T-helper 1 cell treated with Interleukin-12 subunit alpha and Interleukin-12 subunit beta and Interleukin-4 antibody, amounts not matched to agents 30 ng/mL and 1 ng/mL, for 36 hours (primary cell): ENCODE data around the gene FEM1C. TPM values are rescaled to one million over a fixed set of nuclear protein-coding genes. Genes with fewer than 3 reads are reported as not detected.

Experiments used
- intact Hi-C: fragments of 100-400 bp; cut with micrococcal nuclease; formaldehyde crosslinking; loops from one replicate; pipeline ENCODE4 v1.15.1; 2024
- total RNA-seq: library from RNA; stranded (reverse); gene quantifications from 2 replicates; pipeline ENCODE4 v1.2.3, GENCODE V29; 2022

FEM1C gene
- total RNA-seq, 1 donor from 2014 or later = 14.7 TPM

DNA sequence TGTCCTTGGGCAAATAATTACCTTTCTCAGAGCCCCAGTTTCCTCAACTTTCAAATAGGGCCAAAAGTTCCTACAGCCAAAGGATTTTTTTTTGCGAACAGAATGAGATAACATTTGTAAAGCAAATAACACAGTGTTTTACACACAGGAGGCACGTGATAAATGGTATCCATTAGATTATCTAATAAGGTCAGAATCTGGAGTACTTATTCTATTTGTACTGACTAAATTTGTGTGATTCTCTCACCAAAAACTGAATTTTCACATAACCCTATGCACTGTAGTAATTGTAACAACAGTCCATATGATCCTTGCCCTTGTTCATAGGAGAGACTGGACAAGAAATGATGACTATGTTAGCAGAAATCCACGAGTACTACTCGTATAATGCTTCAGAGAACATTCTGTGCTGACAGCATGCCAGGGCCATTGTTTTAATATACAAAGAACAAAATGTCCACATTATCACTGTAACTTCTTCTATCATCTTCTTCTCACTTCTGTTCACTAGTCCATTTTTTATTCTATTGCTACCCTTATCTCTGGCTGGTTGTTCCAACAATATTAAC lies 13.9 kb upstream of the FEM1C start:
- intact Hi-C loops = no loop called here

DNA sequence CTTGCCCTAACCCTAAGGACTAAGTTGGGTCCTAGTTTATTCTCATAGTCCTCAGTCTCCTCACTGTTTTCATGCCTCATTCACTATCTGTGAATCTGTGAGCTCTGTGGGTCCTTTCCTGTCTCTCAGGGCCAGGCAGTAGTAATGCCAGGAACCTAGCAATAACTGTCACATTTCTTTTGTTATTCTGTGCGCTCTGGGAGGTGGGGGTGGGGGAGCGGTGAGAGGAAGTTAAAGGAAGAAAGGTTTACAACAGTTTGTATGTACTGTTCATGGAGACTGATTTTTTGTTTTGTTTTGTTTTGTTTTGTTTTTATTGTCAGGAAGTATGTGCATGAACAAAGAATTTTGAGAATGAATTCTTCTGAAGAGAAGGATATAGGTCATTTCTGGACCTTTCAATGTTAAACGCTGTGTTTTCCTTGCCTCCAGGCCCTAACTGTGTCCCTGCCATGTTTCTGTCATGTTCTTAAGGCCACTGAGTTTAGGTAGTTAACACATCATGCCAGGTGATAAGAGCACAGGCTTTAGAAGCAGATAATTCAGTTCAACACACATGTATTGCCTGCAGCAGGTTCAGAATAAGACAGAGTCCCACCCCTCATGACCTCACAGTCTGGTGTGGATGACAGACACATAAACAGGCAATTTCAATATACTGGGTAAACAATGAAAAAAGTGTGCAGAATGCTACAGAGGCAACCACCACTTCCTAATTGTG lies 13.3 kb upstream of the FEM1C start:
- intact Hi-C loops = no loop called here

DNA sequence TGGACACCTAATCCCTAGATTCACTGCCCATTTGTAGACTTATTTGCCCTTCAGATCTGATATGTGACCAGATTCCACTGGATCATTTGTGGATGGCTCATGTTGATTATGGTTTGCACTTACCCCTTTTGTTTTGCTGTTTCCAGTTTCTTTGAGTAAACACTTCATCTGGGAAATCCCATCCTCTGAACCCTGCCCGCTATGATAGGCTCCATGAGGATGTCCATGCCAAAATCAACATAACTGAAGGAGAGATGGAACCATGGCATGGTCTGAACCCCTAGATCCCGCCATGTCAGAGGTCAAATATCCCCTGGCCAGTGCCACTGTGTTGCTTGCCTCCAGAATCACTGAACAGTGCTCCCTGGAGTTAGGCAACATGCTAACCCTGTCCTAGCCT lies 11.7 kb upstream of the FEM1C start:
- intact Hi-C loops = no loop called here

DNA sequence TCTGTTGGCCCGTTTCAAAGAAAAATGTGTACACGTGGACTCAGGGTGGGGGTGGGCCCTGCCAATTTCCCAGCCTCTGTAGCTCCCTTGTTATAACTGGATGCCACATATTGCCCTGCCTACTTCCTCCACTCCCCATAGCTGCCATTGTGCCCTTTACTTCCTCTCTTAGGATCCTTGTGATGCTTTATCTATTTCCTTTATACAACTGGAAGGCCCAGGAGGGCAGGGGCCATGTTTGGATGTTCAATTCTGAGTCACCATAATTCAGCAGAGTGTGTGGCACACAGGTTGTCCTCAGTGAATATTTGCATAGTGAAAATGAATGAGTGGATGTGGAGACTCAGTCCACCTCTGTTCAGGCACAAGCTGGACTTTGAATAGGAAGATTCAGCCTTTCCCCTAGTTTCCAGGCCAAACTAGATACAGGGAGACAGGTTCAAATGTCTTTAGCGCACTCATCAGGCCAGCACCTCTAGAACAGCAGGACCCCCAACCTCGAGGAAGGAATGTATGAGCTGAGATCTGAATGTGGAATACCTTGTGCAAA lies 10.6 kb upstream of the FEM1C start:
- intact Hi-C loops = no loop called here

DNA sequence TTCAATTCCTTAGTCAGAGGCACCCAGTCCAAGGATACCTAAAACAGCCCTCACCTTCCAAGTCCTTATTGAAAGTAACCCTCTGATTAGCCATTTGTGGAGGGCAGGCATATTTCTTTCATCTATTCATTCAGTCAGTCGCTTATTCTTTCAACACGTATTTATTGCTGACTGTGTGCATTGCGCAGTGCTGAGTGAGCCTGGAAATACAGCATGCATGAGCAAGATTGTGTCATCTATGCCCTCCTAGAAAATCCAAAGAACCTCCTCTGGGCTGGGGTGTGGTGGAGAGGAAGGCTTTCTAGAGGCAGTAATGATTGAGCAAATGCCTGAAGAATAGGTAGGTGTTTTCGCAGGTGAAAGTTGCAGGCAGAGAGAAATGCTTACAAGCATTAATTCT lies 8.5 kb upstream of the FEM1C start:
- intact Hi-C loops = no loop called here

DNA sequence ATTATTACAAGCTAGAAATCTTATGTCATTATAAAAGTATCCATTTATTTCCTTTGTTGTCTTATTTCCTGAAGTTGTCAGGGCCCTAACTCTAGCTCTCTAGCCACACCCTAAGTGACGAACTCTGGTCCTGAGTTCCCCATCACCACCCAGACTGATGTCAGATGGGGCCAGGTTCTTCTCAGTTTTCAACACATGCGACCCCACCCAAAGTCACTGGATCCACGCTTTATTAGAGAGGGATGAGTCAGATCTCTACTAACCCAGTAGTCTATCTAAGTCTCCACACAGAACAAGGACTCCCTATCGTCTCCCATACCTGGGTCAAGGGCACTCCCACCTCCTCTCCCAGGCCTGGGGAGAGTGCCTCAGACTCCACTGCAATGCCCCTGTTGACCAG lies 6.8 kb upstream of the FEM1C start:
- intact Hi-C loops = no loop called here

DNA sequence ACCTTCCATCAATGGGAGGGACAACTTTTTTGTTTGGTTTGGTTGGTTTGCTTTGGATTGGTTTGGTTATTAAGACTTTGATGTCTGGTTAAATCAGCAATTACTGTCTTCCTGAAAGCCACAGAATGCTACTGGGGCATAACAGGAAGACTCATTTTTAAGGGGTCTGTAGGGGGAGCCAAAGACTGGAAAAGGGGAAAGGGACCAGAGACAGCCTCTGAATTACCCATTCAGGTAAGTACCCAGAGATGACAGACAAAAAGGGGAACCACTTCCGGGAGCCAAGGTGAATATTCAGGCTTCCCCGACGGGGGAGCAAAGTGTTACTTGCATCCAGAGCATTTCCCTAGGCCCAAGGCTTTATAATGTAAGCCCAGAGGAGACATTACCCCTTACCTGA lies 4.6 kb upstream of the FEM1C start:
- intact Hi-C loops = no loop called here

DNA sequence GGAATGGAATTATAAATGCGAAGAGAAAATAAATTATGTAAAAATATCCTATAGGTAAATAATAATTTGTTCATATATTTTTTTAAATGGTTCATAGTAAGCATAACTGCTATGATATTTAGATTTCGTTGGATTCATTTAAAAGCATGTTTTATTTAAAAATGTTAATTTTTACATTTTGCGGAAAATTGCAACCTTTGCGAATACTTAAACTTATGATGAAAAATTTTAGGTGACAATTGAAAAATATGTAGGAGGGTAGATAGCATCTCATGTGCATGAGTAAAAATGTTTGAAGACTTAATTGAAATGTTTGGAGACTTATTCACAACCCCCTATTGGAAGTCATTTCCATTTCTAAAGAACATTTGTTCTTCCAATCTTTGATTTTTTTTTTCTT lies 4.1 kb upstream of the FEM1C start:
- intact Hi-C loops = no loop called here

DNA sequence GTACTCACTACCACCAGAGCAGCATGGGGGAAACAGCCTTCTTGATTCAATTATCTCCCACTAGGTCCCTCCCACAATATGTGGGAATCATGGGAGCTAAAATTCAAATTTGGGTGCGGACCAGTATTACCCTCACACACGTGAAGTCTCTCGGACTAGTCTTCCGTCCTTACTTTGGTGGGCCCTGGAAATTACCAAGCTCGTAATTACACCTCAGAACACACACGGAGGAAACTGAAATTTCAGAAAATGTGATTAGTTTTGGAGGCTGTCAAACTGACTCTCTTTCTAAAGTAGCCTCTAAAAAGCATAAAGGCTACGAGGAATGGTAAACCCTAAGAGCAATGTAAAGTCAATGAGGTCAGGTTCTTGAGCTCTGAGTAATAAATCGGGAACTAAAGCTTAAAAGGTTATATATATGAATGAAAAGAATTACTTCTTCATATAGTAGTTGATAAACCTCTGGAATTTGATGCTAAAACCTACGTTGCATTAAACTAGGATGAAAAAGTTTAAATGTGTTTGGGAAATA lies 842 bp upstream of the FEM1C start:
- intact Hi-C loops = loop anchor here (2.0 kb wide), 2 partner anchors 167 to 337 kb away; no protein-coding TSS in a partner anchor

DNA sequence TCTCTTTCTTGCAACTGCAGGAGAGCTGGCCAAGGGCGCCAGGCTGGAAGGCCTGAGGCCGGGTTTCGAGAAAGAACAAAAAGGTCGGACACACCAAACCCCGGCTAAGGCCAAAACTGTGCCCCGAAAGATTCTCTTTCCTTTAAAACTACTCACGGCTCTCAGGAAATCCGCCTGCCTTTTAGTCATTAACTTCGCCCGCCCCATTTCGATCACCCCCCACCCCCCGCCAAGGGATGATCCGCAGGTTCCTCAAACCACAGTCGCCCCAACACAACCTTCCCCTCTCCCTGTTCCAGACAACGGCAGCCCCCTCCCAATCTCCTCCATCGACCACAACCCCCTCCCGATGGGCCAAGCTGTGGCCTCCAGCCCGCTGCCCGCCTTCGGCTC lies 536 bp downstream of the FEM1C start:
- intact Hi-C loops = loop anchor here (1.0 to 2.0 kb wide), 12 partner anchors 30 to 541 kb away; partner anchors contain the start of genes AP3S1, ATG12, CCDC112 and COMMD10

DNA sequence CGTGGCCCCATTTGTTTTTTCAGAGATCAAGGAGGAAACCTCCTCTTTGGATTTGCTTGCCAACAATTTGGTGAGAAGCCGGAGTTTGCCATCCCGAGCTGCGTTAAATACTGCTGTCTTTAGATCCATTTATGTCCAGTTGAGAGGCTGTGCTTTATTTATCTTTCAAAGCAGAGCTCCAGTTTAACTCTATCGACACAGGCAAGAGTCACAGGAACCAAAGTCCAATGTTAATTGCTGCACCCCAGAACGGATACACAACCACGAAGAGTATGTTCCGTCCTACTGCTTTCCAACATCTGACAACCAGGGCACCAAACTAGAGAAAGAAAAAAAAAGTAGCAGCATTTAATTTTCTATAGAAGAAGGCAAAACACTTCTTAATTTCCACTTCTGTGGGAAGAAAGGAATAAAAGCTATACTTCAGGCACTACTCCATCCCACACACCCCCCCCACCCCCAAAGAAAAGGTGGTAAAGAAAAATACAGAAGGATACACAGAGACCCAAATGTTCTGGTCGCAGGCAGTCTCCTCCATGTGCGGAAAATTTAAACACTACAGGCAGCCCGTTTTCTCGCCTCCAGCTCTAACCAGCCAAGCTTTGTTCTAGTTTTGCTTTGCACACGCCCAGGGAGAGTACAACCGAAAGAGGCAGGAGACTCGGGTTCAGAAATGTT lies 1.1 kb downstream of the FEM1C start:
- intact Hi-C loops = loop anchor here (1.0 to 2.0 kb wide), 14 partner anchors 21 to 542 kb away; partner anchors contain the start of genes AP3S1, ATG12, CCDC112 and COMMD10

DNA sequence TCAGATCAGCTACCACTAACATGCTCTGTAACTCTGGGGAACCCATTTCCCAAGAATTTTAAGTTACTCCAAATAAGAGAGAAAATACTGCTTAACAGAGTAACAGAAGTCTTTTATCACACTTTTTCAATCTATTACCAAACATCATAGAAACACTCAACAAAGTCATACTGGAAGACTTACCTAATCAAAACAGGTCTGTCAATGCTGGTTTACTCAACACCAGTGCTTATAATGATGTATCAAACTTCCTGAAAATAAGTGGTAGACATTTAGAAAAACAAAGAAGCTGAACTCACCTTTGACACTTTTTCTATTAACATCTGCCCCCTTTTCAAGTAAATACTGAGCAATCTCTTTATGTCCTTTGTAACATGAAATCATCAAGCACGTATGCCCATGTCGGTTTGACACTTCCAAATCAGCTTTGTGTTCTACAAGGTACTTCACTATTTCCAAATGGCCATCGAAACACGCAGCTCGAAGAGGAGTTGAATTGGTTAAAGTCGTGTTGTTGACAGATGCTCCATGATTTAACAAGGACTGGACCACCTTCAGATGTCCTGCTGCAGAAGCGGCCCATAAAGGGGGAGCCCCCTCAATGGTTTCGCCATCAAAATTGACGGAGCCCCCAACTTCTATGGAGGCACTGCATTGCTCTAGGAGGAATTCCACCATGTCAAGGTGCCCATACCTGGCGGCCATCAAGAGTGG lies 1.8 kb downstream of the FEM1C start:
- intact Hi-C loops = loop anchor here (1.0 to 2.0 kb wide), 2 partner anchors 20 to 81 kb away; no protein-coding TSS in a partner anchor

DNA sequence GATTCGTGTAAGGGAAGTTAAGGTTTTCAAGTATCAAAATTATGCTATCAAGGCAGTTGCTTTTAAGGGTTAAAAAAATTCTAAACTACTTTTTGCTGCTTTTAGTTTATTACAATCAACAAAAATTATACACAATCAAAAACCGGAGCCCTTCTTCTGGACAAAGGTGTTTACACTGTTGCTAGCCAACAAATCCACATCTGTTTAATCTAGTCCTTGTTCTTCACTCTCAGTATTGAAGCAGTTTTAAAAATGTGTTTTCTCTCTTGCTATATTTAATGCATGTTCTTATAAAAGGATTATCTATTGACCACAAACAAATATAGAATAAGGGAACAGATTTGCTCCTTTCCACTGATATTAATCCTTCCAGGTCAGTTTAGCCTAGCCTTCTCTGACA lies 2.5 kb downstream of the FEM1C start:
- intact Hi-C loops = loop anchor here (2.0 kb wide), 1 partner anchor 19 kb away; no protein-coding TSS in a partner anchor

DNA sequence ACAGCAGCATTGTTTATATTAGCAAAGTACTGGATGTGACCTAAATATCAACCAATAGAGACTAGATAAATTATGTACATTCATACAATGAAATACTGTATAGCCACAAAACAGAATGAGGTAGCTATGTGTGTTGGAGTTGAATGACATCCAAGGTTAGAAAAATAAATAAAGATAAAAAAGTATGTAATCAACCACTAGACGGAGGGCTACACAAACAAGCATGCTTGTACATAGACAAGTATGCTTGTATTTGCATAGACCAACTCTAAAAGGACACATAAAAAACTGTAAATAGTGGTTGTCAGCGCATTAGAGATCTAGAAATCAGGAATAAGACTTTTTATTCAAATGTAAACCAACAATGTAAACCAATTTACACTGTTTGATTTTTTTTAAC lies 3.0 kb downstream of the FEM1C start:
- intact Hi-C loops = loop anchor here (2.0 kb wide), 1 partner anchor 19 kb away; no protein-coding TSS in a partner anchor

DNA sequence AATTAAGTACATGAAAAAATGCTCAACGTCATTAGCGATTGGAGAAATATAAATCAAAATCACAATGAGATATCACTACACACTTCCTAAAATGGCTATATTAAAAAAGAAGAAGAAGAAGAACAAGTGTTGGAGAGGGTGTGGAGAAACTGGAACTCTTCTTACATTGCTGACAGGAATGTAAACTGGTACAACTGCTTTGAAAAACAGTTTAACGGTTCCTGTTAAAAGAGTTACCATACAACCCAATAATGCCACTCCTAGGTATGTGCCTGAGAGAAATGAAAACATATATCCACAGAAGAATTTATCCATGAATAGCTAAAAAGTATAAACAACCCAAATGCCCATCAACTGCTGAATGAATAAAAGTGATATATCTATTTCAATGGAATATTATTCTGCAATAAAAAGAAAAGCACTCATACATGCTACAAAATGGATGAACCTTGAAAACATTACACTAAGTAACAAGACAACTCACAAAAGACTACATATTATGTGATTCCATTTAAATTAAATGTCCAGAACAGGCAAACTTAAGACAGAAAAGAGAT lies 9.0 kb downstream of the FEM1C start:
- intact Hi-C loops = no loop called here

DNA sequence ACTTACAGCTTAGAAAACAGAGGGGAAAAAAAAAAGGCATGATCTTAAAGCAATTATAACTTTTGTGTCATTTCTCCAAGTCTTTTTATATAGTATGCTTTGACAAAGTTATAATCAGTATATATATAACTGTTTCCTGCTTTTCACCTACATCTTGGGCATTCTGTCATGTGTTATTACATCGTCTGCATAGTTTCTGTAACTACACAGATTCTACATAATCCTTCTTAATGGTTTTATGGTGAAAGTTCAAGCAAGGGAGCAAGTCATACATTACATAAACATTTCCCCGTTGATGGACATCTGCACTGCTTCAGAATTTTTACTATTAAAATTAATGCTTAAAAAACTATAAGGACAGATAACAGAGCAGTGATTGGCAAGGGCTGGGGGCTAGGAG lies 12.1 kb downstream of the FEM1C start:
- intact Hi-C loops = no loop called here

DNA sequence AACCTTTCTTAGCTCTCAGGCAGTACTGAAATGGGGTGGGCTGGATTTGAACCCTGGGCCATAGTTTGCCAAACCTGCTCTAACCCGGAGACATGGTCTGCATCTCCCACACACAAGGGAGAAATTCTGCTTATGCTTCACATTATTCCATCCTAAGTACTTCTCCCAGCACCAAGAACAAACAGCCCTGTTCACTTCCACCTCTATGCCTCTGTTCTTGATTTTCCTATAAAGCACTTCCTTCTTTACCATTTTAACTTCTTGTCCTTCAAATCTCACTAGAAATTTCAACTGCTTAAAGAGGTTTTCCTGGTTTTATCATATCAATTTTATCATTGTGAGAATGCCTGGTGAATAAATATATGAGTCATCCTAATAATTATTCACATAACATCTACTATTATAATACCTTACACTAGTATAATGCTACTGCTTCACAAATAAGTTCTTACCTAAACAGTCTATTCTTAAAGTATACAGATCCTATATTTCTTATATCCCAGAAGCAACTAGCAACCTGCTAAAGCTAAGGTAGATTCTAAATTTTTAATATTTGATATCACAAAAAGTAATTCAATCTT lies 12.7 kb downstream of the FEM1C start:
- intact Hi-C loops = loop anchor here (1.0 kb wide), 1 partner anchor 9 kb away; no protein-coding TSS in a partner anchor

DNA sequence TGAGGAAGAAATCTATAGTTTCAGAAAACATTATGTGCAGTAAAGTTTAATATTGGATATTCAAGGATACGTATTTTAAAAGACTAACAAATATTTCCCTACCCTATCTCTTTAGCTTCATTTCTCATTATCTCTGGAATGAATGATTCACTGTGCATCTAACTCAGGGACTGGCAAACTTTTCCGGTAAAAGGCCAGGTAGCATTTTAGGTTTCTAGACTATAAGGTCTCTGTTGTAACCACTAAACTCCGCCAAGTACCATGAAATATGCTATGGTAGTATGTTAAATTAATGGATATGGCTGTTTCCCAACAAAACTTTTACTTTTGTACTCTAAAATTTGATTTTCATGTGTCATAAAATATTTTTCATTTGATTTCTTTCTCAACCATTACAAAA lies 13.2 kb downstream of the FEM1C start:
- intact Hi-C loops = loop anchor here (1.0 kb wide), 1 partner anchor 8 kb away; no protein-coding TSS in a partner anchor

DNA sequence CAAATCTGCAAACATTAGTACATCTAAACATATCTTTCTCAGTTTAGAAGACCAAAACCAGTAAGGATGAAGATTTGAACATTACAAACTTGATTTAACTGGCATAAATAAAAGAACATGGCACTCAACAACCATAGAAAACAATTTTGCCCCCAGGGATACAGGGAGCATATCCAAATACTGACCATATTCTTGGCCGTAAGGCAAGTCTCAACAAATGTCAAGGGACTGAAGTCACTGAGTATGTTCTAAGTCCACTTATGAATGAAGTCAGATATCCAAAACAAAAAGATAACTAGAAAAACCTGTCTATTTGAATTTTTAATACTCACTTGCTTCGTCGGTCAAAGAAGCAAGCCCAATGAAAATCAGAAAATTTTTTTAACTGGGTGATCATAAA lies 14.1 kb downstream of the FEM1C start:
- intact Hi-C loops = no loop called here

DNA sequence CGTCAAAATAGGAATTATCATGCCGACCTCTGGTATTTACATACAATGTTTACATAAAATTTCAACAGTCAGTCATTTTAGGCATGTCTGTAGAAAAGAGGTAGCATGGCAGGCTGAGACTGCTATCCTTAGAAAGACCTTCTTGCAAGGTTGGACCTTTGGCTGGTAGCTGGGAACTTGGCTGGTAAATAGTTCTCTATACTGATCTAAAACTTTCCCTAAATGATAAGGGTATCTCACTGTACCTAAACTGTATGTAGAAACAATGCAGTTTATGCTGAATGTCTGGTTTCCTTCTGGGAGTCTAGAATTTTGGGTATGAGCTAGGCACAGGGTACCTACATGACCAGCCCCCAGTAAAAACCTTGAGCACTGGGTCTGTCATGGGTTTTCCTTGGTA lies 18.0 kb downstream of the FEM1C start:
- intact Hi-C loops = no loop called here
